Activated CD4-positive, alpha-beta memory T cell treated with anti-CD3 and anti-CD28 coated beads, Interleukin-2, amount 10 ng/mL, durations not matched to agents 7 days and 5 days (primary cell): ENCODE data around the gene MRPS33. TPM values are rescaled to one million over a fixed set of nuclear protein-coding genes. Genes with fewer than 3 reads are reported as not detected.
"Not testable (repeated sequence)": the region's sequence is repeated elsewhere in the genome, so short reads cannot be mapped to it uniquely, and the experiment has no call there.

Experiments
- CTCF ChIA-PET: fragments of 350-600 bp; sonication (Branson Sonifier 250); formaldehyde crosslinking; loops from one replicate; lab custom pipeline; 2021; ENCODE audit warnings: antibody characterized with exemption, inconsistent platforms; lab: Charles Lee
- POLR2A ChIA-PET: fragments of 350-600 bp; sonication (Branson Sonifier 250); formaldehyde crosslinking; loops from one replicate; lab custom pipeline; 2021; ENCODE audit warnings: antibody characterized with exemption; lab: Charles Lee
- DNase-seq: peaks from one replicate; pipeline ENCODE4 v3.0.0-alpha.2; 2020
- H3K27ac Mint-ChIP-seq: one replicate; pipeline ENCODE4 v1.8.0; 2021; ENCODE audit warnings: mild to moderate bottlenecking, mixed read lengths
- H3K27me3 Mint-ChIP-seq: one replicate; pipeline ENCODE4 v1.8.0; 2021; ENCODE audit warnings: mixed read lengths
- H3K36me3 Mint-ChIP-seq: one replicate; pipeline ENCODE4 v1.8.0; 2021; ENCODE audit warnings: low read depth, mixed read lengths
- H3K4me1 Mint-ChIP-seq: one replicate; pipeline ENCODE4 v1.8.0; 2021; ENCODE audit warnings: mixed read lengths
- H3K4me3 Mint-ChIP-seq: one replicate; pipeline ENCODE4 v1.8.0; 2021; ENCODE audit warnings: mild to moderate bottlenecking, mixed read lengths
- H3K9me3 Mint-ChIP-seq: one replicate; pipeline ENCODE4 v1.8.0; 2021; ENCODE audit warnings: mixed read lengths
- total RNA-seq, 2 experiments: library from RNA; stranded (reverse); gene quantifications; one replicate each; pipeline ENCODE4 v1.2.3, GENCODE V29; 2021

MRPS33 gene
- total RNA-seq, 2 experiments from 2014 or later = 58.5 to 68.3 TPM

DNA sequence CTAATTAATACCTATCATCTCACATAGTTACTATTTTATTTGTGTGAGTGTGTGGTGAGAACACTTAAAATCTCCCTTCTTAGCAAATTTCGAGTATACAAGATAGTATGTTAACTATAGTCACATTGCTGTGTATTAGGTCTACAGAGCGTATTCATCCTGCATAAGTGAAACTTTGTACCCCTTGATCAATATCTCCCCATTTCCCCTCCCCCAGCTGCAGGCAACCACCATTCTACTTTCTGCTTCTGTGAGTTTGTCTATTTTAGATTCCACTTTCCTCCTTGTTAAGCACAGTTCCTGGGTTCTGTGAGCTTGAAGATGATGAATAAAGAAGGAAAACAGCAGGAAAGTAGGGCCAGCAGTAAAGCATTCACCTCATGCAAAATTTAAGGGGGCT is 42.4 kb downstream of the MRPS33 start:
- Mint-ChIP-seq H3K27me3 (peaks cover 6% of the 10 kb centered on the region), H3K36me3 (no peaks in the 10 kb centered on the region), H3K9me3 (no peaks in the 10 kb centered on the region), H3K4me3 (no peak overlapping the region), H3K4me1 (no peaks in the 10 kb centered on the region), H3K27ac (no peak overlapping the region)
- POLR2A ChIA-PET = no interaction called here
- CTCF ChIA-PET = no interaction called here
- no peak for DNase-seq

- no peaks in the 10 kb centered on the region for H3K9me3 Mint-ChIP-seq
- peaks cover 6% of the 10 kb centered on the region for H3K27me3 Mint-ChIP-seq
- POLR2A ChIA-PET = no interaction called here
- no peaks in the 10 kb centered on the region for H3K4me1 Mint-ChIP-seq
- H3K36me3 Mint-ChIP-seq = no peaks in the 10 kb centered on the region
- H3K4me3 Mint-ChIP-seq = no peak overlapping the region
- H3K27ac Mint-ChIP-seq = no peak overlapping the region
- CTCF ChIA-PET = no interaction called here
- no peak for DNase-seq
Measured at GRCh38 chr7:140967438-140967837, 47.3 kb downstream of the MRPS33 start.

DNA sequence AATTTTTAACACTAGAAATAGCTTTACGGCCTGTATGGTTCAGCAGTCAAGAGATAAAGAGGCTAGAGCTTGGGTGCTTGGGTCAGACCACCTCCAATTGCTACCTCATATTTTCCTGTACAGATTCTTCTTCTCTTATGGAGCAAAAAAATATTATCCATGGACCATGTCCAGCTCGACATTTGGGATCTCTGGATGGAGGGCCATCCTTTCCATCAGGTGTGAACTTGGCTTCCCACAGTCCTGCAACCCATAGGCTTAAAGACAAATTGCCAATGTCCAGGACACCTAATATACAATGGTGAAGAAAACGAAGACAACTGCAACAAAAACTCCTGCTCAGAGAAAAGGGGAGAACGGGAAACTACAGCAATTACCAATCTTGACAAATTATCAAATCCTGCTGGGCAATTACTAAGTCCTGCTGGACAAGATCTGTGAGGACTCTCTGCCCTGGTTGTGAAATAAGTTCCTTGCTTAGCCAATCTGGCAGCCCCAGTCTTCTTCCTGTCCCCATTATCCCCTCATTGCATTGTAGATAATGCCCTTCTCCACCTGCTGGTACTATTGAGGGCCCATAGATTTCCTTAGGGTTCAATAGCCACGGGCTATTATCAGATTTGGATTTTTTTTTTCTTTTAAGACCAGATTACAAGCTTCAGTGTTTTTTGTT is 48.1 kb downstream of the MRPS33 start:
- ChIA-PET POLR2A (interaction anchor here (0.6 kb wide), 1 partner anchor 188 kb away, joined by 3 read pairs; no protein-coding TSS in a partner anchor), CTCF (no interaction called here)
- DNase-seq = no peak
- Mint-ChIP-seq H3K27me3 (peaks cover 6% of the 10 kb centered on the region), H3K36me3 (no peaks in the 10 kb centered on the region), H3K4me3 (no peak overlapping the region), H3K9me3 (no peaks in the 10 kb centered on the region), H3K27ac (no peak overlapping the region), H3K4me1 (no peaks in the 10 kb centered on the region)

GRCh38 chr7:140961117-140961516 is 53.6 kb downstream of the MRPS33 start:
- no peaks in the 10 kb centered on the region for H3K36me3 Mint-ChIP-seq
- ChIA-PET CTCF (no interaction called here), POLR2A (no interaction called here)
- no peak for DNase-seq
- no peaks in the 10 kb centered on the region for H3K4me1 Mint-ChIP-seq
- no peaks in the 10 kb centered on the region for H3K27me3 Mint-ChIP-seq
- H3K4me3 Mint-ChIP-seq = no peak overlapping the region
- H3K9me3 Mint-ChIP-seq = no peaks in the 10 kb centered on the region
- no peak overlapping the region for H3K27ac Mint-ChIP-seq

- DNase-seq, H3K27ac Mint-ChIP-seq, H3K27me3 Mint-ChIP-seq, CTCF ChIA-PET, POLR2A ChIA-PET, H3K4me1 Mint-ChIP-seq, H3K9me3 Mint-ChIP-seq, H3K4me3 Mint-ChIP-seq, H3K36me3 Mint-ChIP-seq: not testable (repeated sequence)
Measured at GRCh38 chr7:140956997-140957396, 57.8 kb downstream of the MRPS33 start.

Other genes starting within 250 kb of the MRPS33 start
- gene BRAF, start 90.0 kb downstream of the MRPS33 start, total RNA-seq = 10 to 100 TPM; 30.3 to 30.9 TPM
- 1 to 10 TPM; 1.7 TPM for gene TMEM178B, start 59.1 kb upstream of the MRPS33 start, total RNA-seq